ENCODE measurements around the gene LYSMD1.

GRCh38 chr1:151146412-151147131 lies 19.1 kb downstream of the LYSMD1 start, which contains the start of gene SEMA6C:
- peak; percentile 80 for TF ChIP-seq POLR2AphosphoS5 (IDR thresholded peaks at IDR 0.05; ENCODE audit: low read depth, low read length)
- no peak for TF ChIP-seq REST (IDR thresholded peaks at IDR 0.05; ENCODE audit: insufficient read depth in 1 of 2, low read depth in 2 of 2, low read length in 2 of 2)
- TF ChIP-seq SIN3A (IDR thresholded peaks at IDR 0.05; ENCODE audit: borderline replicate concordance, insufficient read depth, low read length): no peak
